ENCODE data around the gene CAMTA2. TPM values are rescaled to one million over a fixed set of nuclear protein-coding genes. Genes with fewer than 3 reads are reported as not detected.

CAMTA2 gene
- total RNA-seq, 6 experiments from 2014 or later = 48.9 to 60.8 (median 54.1) TPM

GRCh38 chr17:4939546-4939795 lies 48.0 kb downstream of the CAMTA2 start:
- DNase-seq = no peak
- Mint-ChIP-seq H3K9me3 (no peaks in the 10 kb centered on the region), H3K27me3 (ENCODE audit: insufficient read depth) (peaks cover 6% of the 10 kb centered on the region), H3K4me3 (peak overlapping the region; percentile 95), H3K36me3 (ENCODE audit: low read depth) (peaks cover 43% of the 10 kb centered on the region), H3K27ac (peak overlapping the region; percentile 100), H3K4me1 (ENCODE audit: low read depth) (peaks cover 51% of the 10 kb centered on the region)
- TF ChIP-seq CTCF (IDR thresholded peaks at IDR 0.05) = no peak; the same call in 1 of the 2 replicates

GRCh38 chr17:4938688-4939545 lies 48.6 kb downstream of the CAMTA2 start:
- TF ChIP-seq CTCF (IDR thresholded peaks at IDR 0.05) = no peak
- H3K27ac Mint-ChIP-seq = peak overlapping the region; percentile 100
- peak overlapping the region; percentile 95 for H3K4me3 Mint-ChIP-seq
- peaks cover 51% of the 10 kb centered on the region for H3K4me1 Mint-ChIP-seq (ENCODE audit: low read depth)
- no peaks in the 10 kb centered on the region for H3K9me3 Mint-ChIP-seq
- peaks cover 8% of the 10 kb centered on the region for H3K27me3 Mint-ChIP-seq (ENCODE audit: insufficient read depth)
- H3K36me3 Mint-ChIP-seq (ENCODE audit: low read depth) = peaks cover 37% of the 10 kb centered on the region
- DNase-seq = no peak

DNA sequence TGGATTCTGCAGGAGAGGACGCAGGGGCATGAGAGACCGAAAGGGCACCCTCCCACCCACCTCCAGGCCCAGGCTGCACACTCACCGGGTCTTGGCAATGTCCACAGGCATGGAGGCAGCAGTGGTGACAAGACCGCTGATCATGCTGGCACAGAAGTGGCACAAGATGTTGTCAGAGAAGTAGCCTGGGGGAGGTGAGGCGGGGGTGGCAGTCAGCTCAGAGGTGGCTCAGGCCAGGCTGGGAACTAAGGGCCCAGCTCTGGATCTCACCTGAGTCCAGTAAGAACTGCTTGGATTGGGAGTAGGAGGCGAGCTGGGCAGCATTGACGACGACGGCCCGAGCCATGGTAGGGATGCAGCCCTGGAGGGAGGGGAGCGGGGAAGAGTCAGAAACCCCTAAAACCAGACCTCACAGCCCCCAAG lies 49.4 kb downstream of the CAMTA2 start:
- Mint-ChIP-seq H3K4me3 (peak overlapping the region; percentile 95), H3K36me3 (ENCODE audit: low read depth) (peaks cover 31% of the 10 kb centered on the region), H3K9me3 (no peaks in the 10 kb centered on the region), H3K27me3 (ENCODE audit: insufficient read depth) (peaks cover 8% of the 10 kb centered on the region), H3K4me1 (ENCODE audit: low read depth) (peaks cover 46% of the 10 kb centered on the region), H3K27ac (no peak overlapping the region)
- no peak for DNase-seq
- TF ChIP-seq CTCF (IDR thresholded peaks at IDR 0.05) = no peak

DNA sequence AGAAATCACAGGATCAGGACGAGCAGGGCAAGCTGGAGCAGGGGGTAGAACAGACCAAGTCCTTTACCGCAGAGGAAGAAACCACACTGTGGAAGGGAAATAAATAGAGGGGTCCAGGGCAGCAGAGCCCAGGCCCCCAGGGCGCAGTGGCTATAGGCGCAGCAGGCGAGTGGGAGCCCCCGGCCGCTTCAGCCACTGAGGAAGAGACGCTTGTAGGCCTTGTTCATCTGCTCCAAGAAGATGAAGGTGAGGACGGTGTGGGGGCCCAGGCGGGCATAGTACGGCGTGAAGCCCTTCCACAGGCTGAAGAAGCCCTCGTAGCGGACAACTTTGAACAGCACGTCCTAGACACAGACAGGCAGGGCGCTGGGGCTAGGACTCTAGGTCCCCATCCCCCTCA lies 49.9 kb downstream of the CAMTA2 start:
- Mint-ChIP-seq H3K27ac (no peak overlapping the region), H3K4me3 (no peak overlapping the region), H3K36me3 (ENCODE audit: low read depth) (peaks cover 27% of the 10 kb centered on the region), H3K27me3 (ENCODE audit: insufficient read depth) (peaks cover 8% of the 10 kb centered on the region), H3K9me3 (no peaks in the 10 kb centered on the region), H3K4me1 (ENCODE audit: low read depth) (peaks cover 41% of the 10 kb centered on the region)
- TF ChIP-seq CTCF (IDR thresholded peaks at IDR 0.05) = no peak
- no peak for DNase-seq

DNA sequence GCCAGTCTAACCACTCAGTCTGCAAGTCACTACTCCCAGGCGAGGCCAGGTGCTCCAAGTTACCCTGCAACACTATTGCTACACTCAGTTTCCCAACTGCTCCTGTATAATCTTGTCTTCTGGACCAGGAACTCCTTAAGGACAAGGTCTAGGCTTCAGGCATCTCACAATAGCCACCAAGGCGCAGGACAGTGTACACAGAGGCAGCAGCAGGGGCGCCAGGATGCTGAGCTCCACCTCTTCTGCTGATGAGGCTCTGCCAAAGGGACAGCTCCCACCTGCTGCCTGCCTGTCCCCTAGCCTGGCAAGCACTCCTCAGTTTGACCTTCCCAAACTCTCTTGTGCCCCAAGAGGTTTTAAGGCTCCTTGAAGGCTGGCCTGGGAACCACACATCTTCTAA lies 51.0 kb downstream of the CAMTA2 start:
- no peak for TF ChIP-seq CTCF (IDR thresholded peaks at IDR 0.05)
- no peak overlapping the region for H3K27ac Mint-ChIP-seq
- no peak for DNase-seq
- H3K36me3 Mint-ChIP-seq (ENCODE audit: low read depth) = peaks cover 21% of the 10 kb centered on the region
- no peak overlapping the region for H3K4me3 Mint-ChIP-seq
- H3K9me3 Mint-ChIP-seq = no peaks in the 10 kb centered on the region
- peaks cover 30% of the 10 kb centered on the region for H3K4me1 Mint-ChIP-seq (ENCODE audit: low read depth)
- peaks cover 8% of the 10 kb centered on the region for H3K27me3 Mint-ChIP-seq (ENCODE audit: insufficient read depth)
